HG02938 (cell line): ENCODE data around the gene FMO3.

Source experiments
- ATAC-seq: cut with Tn5 transposase; IDR thresholded peaks from one replicate; pipeline ENCODE4 v1.9.1; 2021; ENCODE audit warnings: mild to moderate bottlenecking, moderate library complexity; ENCODE audit not compliant: unreplicated experiment

Gene FMO3

DNA sequence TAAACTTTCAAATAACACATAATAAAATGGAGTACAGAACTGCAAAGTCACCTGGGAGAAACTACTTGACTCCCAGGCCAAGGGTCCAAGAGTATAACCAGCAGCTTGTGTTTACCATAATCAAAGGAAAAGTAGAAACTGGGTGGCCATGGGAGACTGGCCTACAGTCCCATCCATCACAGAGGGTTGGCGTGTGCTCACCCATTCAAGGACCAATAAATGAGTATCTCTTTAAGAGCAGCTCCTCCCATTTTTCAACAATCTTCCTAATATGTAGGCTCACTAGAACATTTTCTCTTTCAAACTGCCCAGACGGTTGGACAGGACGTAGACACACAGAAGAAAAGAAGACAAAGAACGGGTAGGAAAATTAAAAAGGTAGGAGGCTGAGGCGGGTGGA, at the start of gene FMO3:
TSS of gene FMO3 (plus strand) at position 302 of the 400 bp plus-strand sequence. CDS start 1,754 bp downstream, outside the sequence.
- no peak for ATAC-seq

DNA sequence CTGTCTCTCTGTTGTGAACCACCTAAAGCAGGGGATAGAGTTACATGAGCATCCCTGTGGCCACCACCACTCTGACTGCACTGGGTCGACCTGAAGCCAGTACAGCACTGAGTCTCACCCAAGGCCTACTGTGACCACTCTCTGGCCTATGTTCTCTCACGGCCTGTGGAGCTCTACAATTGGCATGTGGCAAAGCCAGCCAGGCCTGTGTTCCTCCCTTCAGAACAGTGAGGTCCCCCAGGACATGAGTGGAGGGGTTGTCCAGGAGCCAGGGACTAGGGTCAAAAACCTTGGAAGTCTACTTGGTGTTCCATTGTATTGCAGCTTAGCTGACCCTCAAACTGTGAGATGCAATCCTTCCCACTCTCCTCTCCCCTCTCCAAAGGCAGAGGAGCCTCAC, 42.7 kb upstream of the FMO3 start:
- ATAC-seq, result no peak

DNA sequence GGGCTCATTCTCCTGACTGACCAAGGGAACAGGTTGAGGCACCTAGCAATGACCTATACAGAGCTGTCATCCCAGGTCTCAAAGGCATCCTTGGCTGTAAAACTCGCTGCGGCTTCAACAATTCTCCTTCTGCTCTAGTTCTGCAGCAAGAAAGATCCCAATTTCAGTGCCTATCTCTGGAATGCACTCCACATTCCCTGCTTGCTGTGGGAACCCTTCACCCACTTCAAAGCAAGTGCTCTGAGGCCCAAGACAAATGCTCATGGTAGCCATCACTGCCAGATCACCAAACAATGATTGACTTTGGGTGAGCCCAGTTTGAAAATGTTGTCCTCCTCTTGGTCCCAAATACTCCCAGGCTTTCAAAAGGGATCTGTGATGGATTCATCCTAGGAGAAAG, 37.7 kb upstream of the FMO3 start:
- ATAC-seq, result no peak

DNA sequence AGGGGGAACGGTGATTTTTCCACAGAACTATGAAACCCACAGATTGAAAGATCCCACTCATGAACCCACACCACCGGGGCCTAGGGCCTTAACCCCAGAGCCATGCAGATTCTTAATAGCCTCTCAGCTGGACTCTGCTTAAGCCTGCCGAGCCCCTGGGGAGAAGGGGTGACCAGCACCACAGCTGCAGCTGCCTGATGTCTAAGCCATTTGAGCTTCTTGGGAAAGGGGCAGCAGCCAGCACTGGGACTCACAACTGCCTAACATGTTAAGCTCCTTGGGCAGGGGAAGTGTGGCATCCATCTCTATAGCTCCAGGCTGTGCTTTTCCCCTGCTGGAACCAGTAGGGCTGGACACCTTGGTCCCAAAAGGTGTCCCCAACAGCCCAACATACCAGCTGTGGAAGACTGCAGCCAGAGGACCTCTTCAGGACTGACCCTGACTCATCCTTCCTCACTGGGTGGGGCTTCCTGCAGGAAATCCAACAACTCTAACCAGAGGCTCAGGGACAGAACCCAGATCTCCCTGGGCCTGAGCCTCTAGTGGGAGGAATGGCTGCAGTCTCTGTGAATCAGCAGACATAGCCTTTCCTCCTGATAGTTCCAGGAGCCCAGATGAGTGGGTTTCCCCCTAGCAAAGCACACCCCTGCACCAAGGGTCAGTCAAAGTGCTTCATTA, 34.6 kb upstream of the FMO3 start:
- ATAC-seq, result no peak

DNA sequence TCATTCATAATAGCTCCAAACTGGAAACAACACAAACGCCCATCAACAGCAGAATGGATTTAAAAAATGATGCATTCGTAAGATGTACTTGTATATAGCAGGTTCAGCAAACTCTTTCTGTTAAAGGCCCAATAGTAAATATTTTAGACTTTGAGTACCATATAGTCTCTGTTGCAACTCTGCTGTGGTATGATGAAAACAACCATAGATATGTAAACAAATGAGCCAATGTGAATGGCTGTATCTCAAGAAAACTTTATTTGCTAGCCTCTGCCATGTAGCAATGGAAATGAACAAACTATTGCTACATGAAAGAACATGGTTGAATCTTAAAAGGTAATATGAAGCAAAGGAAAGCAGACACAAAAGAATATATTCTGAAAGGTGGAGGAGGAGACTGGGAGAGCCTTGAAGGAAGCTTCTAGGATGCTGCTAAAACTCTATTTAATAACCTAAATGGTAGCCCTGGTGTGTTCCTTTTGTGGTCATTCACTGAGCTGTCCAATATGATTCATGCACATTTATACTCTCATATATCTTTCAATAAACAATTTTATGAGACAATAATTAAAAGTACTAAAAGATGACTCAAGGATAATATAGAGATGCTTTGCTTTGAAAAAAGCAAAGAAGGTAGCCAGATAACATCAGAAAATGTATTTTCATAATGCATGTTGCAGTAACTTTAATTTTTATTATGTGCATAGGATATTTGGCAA, 29.1 kb upstream of the FMO3 start:
- no peak for ATAC-seq

DNA sequence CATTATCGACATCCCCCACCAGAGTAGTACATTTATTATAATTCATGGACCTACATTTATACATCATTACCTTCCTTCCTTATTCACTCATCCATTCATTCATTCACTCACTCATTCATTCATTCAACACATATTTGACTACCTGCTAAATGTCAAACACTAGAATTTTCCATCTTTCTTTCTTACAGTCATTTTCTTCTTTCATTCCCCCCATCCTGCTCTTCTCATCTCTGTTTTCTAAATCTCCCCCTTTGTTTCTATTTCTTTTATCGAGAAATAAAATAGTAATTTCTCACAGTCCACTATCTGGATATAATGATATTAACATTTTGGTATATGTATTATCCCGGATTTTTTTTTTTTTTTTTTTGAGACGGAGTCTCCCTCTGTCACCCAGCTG, 27.8 kb upstream of the FMO3 start:
- no peak for ATAC-seq

DNA sequence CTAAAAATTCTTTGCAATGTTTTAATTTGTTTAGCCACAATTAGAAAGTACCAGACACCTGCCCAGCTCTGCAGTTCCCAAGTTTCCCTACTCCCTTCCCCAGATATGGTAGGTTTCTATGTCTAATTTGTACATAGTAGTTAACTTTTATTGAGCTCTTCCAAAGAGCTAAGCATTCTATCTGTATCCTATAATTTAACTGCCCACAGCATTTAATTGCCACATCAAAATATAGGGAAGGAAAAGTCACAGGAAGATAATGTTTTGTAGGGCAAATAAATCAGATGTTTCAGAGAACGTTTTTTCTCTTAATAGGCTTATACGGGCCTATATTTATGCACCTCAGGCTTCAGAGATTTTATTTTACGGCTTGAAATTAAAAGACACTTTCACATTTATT, 15.7 kb upstream of the FMO3 start:
- ATAC-seq, result no peak

DNA sequence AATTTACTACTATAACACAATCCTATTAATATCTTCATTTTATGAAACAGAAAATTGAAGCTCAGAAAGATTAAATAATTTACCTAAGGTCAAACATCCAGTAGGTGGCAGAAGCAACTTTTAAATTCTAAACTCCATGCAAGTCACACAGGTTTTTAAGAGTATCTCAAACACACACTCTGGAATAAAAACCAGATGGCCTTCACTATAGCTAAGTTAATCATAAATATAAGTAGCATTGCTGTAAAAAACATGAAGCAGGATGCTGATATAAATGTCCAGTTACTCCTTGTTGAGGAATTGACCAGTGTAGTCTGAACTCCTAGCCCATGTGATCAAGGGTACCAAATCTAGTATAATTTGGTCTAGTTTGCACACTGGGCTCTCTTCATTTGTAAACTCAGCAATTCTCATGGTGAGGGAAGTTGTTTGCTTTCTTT, 9.4 kb upstream of the FMO3 start:
- no peak for ATAC-seq

DNA sequence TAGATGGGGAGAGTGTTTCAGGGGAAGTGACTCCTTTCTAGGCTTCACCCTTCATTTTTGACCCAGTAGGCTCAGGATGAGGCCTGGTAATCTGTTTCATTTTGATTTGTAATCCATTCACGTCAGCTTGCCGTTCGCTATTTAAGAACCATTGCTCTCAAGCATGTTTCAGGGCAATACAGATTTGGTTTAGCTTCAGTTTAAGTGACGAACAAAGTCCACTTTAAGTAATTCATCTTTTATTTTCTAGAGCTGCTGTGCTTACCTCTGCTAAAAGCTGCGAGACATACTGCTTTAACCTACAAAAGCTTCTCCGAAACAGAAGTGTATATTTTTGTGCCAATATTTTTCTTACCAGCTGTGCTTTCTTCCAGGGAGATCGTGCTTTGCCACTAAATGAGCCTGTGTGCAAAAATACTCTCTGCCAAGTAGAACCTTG, 8.9 kb upstream of the FMO3 start:
- ATAC-seq, result no peak

DNA sequence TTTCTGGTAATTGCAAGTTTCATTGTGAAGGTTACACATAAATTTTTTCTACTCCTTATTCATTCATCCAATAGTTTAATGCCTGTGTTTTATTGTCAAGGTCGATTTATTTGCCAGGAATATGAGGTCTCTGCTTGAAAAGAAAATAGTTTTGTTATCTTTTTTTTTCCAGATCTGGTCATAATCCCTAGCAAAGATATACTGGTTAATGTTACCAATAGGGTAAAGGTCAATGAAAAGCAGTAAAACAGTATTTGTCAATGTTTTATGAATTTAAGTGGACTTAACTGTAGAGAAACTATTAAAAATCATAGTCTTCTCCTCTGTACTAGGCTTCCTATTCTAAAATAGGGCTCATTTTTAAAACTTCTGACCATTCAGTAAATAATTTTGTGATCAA, 8.1 kb upstream of the FMO3 start:
- no peak for ATAC-seq

DNA sequence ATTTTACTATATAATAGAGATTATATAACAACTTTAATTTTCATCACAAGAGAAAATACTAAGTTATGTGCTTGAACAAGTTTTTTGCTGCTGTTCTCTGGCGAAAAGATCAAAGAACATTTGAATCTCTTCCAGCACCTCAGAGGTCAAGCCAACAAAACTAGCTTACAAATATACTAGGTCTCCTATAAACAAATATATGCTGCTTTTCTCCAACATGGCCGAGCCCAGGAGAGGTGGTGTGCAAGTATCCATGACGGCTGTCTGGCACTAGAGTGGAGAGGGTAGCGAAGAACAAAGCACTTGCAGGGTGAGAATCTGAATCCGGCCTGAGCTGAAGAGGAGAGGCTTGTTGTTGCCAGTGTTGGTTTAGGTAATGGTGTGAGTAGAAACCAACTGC, 7.5 kb upstream of the FMO3 start:
- no peak for ATAC-seq

DNA sequence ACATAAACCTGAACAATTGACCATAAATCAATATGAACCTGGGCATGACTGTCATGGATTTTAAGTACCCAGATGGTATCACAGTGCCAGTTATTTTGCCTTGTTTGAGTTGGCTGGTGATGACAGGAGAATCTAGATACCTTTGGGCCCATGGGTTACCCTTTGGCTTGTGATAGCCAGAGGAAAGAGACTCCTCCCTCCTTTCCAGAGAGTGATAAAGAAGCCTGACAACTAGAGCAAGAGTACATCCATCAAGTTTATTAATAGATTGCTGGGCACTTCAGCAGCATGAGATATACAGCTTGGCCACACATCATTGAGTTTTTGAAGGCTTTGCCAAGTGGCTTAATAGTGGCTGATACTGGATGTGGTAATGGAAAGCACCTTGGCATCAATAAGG, 6.6 kb upstream of the FMO3 start:
- ATAC-seq, result no peak

DNA sequence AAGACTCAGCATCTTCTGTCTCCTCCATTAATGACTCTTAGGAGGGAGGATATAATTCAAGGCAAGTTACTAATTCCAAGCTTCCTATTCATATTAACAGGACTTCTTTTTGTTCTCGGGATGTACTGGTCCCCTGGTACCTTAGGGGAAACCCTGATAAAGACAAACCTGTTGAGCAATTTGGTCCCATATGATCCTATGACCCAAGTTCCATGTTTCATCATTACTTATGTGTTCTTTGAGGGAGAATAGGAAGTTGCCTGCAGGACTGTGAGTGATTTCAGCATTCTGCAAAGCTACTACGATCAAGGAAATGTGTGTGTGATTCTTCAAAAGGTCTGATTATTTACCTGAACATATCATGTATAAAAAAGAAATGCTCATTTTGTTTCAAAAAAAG, 5.8 kb upstream of the FMO3 start:
- ATAC-seq, result no peak

DNA sequence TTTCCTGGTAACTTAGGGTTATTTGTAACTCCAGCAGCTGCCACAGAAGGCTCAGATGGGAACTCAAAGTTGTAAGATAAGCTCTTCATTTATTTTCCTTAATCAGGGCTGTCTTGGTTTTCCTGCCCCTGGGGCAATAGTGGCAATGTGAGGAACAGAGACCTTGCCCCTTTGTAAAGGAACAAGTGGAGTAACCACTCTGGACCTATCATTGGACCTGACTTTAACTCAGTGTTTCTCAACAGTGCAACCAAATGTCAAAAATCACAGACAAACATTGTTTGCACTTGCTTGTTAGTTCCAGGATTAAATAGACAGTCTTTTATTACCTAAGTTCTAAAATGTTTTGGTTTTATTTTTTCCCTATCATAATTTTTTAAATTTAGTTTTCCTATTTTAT, 2.8 kb upstream of the FMO3 start:
- ATAC-seq, result no peak

DNA sequence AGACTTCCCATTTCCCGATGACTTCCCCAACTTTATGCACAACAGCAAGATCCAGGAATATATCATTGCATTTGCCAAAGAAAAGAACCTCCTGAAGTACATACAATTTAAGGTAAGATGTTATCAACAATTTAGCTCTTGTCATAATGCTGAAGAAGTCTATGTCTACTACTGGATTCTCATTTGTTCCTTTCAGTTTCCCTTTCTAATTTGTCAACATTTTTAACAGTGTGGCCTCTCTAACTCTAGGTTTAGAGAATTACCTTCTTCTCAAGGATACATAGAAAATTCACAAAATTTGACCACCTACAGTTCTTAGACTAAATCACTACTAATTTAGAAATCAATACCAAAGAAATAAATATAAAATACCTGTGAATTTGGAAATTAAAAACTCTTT, 13.2 kb downstream of the FMO3 start:
- no peak for ATAC-seq

DNA sequence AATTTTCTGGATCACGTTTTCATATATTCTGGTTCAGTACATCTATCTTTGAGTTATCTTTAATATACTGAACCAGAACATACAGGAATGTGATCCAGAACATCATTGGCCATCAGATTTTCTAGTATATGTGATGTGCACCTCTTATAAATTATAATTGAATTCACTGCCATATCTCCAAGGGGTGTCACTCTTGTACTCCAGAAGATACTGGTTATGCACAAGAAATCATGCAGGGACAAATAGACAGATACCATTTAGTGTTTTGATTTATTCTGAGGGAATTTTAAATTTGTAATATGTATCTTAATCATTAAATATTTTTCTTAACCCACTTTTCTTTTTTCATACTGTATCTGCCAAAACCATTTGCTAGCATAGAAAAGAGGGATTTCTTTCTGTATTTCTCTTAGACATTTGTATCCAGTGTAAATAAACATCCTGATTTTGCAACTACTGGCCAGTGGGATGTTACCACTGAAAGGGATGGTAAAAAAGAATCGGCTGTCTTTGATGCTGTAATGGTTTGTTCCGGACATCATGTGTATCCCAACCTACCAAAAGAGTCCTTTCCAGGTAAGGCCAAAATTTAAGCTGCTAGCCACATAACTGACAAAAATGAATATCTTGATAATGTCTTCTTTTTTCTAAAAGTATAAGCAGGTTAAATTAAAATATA, 16.7 kb downstream of the FMO3 start:
- no peak for ATAC-seq

DNA sequence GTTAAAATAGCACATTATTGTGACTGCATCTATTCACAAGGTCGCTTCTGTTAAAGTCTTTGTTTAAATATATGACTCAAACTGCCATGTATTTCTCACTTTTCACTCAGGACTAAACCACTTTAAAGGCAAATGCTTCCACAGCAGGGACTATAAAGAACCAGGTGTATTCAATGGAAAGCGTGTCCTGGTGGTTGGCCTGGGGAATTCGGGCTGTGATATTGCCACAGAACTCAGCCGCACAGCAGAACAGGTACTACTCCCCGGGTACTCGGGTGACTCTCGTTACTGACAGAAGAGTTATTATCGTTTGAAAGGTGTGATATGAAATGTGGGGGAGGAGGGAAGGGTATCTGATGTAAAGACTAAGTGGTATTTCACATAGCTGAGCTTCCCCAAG, 17.3 kb downstream of the FMO3 start:
- ATAC-seq, result no peak

DNA sequence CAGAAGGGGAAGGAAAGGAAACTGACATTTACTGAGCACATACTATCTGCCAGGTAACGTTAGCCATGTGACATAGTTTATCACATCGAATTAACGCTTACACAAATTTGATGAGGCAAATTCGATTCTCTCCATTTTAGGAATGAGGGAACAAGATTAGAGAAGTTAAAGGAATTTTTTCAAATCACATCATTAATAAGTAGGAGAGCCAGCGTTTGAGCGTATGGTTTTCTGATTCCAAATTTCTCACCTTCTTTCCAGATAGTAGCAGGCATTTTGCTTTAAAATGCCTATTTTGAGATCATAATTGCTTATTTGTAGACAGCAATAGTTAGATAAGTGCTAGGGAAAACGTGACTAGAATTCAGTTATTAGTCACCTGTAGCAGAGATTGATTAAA, 19.3 kb downstream of the FMO3 start:
- no peak for ATAC-seq

DNA sequence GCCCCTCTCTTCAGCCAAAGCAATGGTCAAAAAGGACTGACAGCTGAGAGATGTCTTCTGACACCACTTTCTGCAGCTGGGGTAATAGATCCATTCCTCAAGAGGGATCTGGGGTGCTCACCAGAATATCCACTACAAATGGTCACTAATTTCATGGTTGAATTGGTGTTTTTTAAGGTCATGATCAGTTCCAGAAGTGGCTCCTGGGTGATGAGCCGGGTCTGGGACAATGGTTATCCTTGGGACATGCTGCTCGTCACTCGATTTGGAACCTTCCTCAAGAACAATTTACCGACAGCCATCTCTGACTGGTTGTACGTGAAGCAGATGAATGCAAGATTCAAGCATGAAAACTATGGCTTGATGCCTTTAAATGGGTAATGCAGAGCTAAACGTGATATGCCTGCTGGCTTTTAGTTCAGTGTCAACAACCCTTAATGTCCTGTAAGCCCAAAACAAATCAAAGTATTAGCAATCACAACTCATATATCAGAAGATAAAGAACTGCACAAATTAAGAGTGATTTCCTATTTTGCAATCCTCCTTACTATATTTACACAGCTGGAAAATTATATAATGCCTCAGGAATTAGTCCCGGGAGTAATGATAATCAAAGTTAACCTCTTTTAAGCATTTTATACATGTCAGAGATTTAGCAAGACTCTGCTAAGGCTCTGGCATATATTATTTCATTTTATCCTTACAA, 20.1 kb downstream of the FMO3 start:
- no peak for ATAC-seq

DNA sequence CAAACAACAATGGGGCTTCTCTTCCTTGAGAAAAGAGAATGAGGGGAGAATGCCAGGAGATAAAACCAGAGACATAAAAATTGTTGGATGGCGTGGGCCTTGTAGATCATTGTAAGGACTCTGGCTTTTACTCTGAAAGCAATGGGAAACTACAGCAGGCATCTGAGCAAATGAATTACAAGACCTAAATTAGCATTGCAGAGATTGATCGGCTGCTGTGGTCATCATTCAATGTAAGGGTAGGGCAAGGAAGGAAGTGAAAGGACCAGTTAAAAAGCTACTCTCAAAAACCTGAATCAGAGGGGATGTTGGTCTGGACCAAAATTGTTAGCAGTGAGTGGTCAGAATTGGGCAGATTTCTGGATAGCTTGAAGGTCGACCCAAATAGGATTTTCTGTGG, 21.4 kb downstream of the FMO3 start:
- no peak for ATAC-seq

DNA sequence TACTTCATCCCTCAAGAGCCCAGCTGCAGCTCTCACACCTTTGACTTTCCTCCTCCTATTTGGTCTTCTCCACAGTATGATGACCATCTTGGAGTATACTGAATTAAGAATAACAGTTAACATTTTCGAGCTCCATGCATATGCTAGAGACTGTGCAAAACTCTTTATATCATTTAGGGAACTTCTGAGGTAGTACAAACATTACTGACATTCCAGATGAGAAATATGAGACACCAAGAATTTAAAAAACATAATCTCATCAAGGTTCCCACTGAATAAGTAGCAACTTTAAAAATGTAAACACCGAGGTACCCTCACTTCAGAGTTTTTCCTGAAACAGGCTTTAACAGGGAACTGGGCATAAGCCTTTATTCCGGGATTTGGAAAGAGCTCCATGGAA, 22.7 kb downstream of the FMO3 start:
- no peak for ATAC-seq
